ENCODE results near the gene MYO1E. TPM values are rescaled to one million over a fixed set of nuclear protein-coding genes. Genes with fewer than 3 reads are reported as not detected.

The MYO1E gene
- total and polyA plus RNA-seq, 2 of the 8 experiments (the other 6 are each of a cell fraction or from before 2014, with no cell fraction given): 19.6 to 142 TPM

GRCh38 chr15:59291213-59291549 is 81.5 kb downstream of the MYO1E start:
- FAIRE-seq: no peak
- POLR2A ChIA-PET (ENCODE audit: partially characterized antibody): no interaction called here
- H2BK5ac ChIP-seq (ENCODE audit: low read depth, low read length): no peak overlapping the region
- no peaks in the 10 kb centered on the region for H3K36me3 ChIP-seq (ENCODE audit: control insufficient read depth in 2 of 4, insufficient read depth in 4 of 4, low read length in 3 of 4)
- H3K27me3 ChIP-seq (replicated peaks in 1 of 4; ENCODE audit: control insufficient read depth in 3 of 4, extremely low read depth in 1 of 4, insufficient read depth in 3 of 4, low read length in 3 of 4): no peaks in the 10 kb centered on the region
- no peak overlapping the region for H3K18ac ChIP-seq (ENCODE audit: extremely low read depth, low read length)
- 85% methylated on average over 3 of the region's 3 CpGs; no CpG with 5 or more reads in 1 of the 2 experiments for WGBS, 2 experiments (ENCODE audit: extremely low coverage in 1 of 2, insufficient coverage in 1 of 2, insufficient read length in 1 of 2, insufficient replicate concordance in 2 of 2, low coverage in 1 of 2, low lambda C conversion rate in 2 of 2, missing lambda C conversion rate in 1 of 2)
- no peak overlapping the region for H3K4me2 ChIP-seq (ENCODE audit: insufficient read depth in 1 of 2, low read depth in 2 of 2, low read length in 2 of 2)
- H4K8ac ChIP-seq (ENCODE audit: extremely low read depth, insufficient read depth, low read length): no peak overlapping the region
- H4K20me1 ChIP-seq (replicated peaks in 1 of 2; ENCODE audit: control insufficient read depth in 1 of 2, insufficient read depth in 2 of 2, low read length in 2 of 2): peaks cover 0 to 3% of the 10 kb centered on the region in 2 experiments
- no peak overlapping the region for H3K14ac ChIP-seq (ENCODE audit: insufficient read length)
- DNase-seq (ENCODE audit: low read depth in 1 of 2, low spot score in 2 of 2): no peak
- no peaks in the 10 kb centered on the region for H3K9me3 ChIP-seq (ENCODE audit: insufficient read depth in 2 of 2, low read depth in 1 of 2, low read length in 1 of 2)
- no peak overlapping the region for H2BK120ac ChIP-seq (replicated peaks; ENCODE audit: low read depth, low read length)
- no peak overlapping the region for H4K91ac ChIP-seq (replicated peaks; ENCODE audit: insufficient read length, low read length)
- H3K56ac ChIP-seq (replicated peaks; ENCODE audit: insufficient read length, low read depth, low read length): no peak overlapping the region
- H2AFZ ChIP-seq (ENCODE audit: low read length): no peak overlapping the region
- H2BK20ac ChIP-seq (ENCODE audit: low read length): no peak overlapping the region
- H3K9ac ChIP-seq (replicated peaks in 1 of 4; ENCODE audit: extremely low read depth in 1 of 4, low read depth in 3 of 4, low read length in 3 of 4): no peak overlapping the region
- no peak overlapping the region for H3K23ac ChIP-seq (ENCODE audit: insufficient read length)
- H2BK12ac ChIP-seq (ENCODE audit: low read depth, low read length): no peak overlapping the region
- H3K23me2 ChIP-seq (ENCODE audit: low read depth, low read length): no peaks in the 10 kb centered on the region
- H3K79me2 ChIP-seq (ENCODE audit: control insufficient read depth in 1 of 2, insufficient read depth in 2 of 2, low read length in 2 of 2): peaks cover 0 to 67% of the 10 kb centered on the region in 2 experiments; a peak in 3 of 4 replicates
- peaks cover 2 to 16% (median 7%) of the 10 kb centered on the region in 4 experiments; a peak in 6 of 7 replicates for H3K4me1 ChIP-seq (replicated peaks in 1 of 4; ENCODE audit: control insufficient read depth in 3 of 4, insufficient read depth in 4 of 4, low read length in 3 of 4)
- H3K4ac ChIP-seq (replicated peaks; ENCODE audit: insufficient read length, low read depth, low read length): no peak overlapping the region
- no peak overlapping the region for H3K27ac ChIP-seq (ENCODE audit: low read depth, low read length)
- H2BK15ac ChIP-seq (ENCODE audit: low read length): no peak overlapping the region
- CTCF ChIA-PET (ENCODE audit: partially characterized antibody): no interaction called here
- H4K5ac ChIP-seq (ENCODE audit: insufficient read length, low read depth, low read length): no peak overlapping the region
- H3K4me3 ChIP-seq (ENCODE audit: extremely low read depth in 1 of 4, insufficient read depth in 2 of 4, low read depth in 3 of 4, low read length in 4 of 4): no peak overlapping the region
- peaks cover 12% of the 10 kb centered on the region for H3K79me1 ChIP-seq (ENCODE audit: low read depth, low read length)
- H2AK5ac ChIP-seq (ENCODE audit: low read depth, low read length): no peak overlapping the region
- no peak for TF ChIP-seq CREB1 (IDR thresholded peaks at IDR 0.05)
- TF ChIP-seq JUN (IDR thresholded peaks at IDR 0.05; ENCODE audit: low read depth, low read length): no peak
- no peak for TF ChIP-seq USF2 (IDR thresholded peaks at IDR 0.05; ENCODE audit: low read length)
- TF ChIP-seq SUZ12 (IDR thresholded peaks at IDR 0.05; ENCODE audit: low read length): no peak
- no peak for TF ChIP-seq MAX (IDR thresholded peaks at IDR 0.05)
- no peak for TF ChIP-seq CTCF (IDR thresholded peaks at IDR 0.05; ENCODE audit: control extremely low read depth in 1 of 3, insufficient read depth in 1 of 3, low read depth in 1 of 3, low read length in 3 of 3)
- no peak for TF ChIP-seq SAP30 (IDR thresholded peaks at IDR 0.05; ENCODE audit: insufficient read depth, insufficient replicate concordance, low read length)
- TF ChIP-seq HDAC2 (IDR thresholded peaks at IDR 0.05; ENCODE audit: borderline replicate concordance in 1 of 2, low read depth in 2 of 2, low read length in 2 of 2): no peak
- TF ChIP-seq TCF12 (IDR thresholded peaks at IDR 0.05; ENCODE audit: low read depth, low read length): no peak
- no peak for TF ChIP-seq ASH2L (IDR thresholded peaks at IDR 0.05; ENCODE audit: low read length)
- TF ChIP-seq SP2 (IDR thresholded peaks at IDR 0.05; ENCODE audit: low read length): no peak
